ENCODE results near the gene PRKAG2. TPM values are rescaled to one million over a fixed set of nuclear protein-coding genes. Genes with fewer than 3 reads are reported as not detected.

The PRKAG2 gene
- total and polyA plus RNA-seq, 2 of the 13 experiments (the other 11 are each of a cell fraction or from before 2014, with no cell fraction given) = 0.90 to 1.3 TPM

GRCh38 chr7:151513133-151513532, 363.8 kb downstream of the PRKAG2 start (continued):
- TF ChIP-seq, protein P1, sequence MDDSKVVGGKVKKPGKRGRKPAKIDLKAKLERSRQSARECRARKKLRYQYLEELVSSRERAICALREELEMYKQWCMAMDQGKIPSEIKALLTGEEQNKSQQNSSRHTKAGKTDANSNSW (CRISPR knock-in tag; IDR thresholded peaks at IDR 0.05; ENCODE audit: borderline replicate concordance) = no peak
- TF ChIP-seq ZNF430 (CRISPR knock-in tag; IDR thresholded peaks at IDR 0.05) (no peak), ZNF691 (CRISPR knock-in tag; IDR thresholded peaks at IDR 0.05; ENCODE audit: borderline replicate concordance, low read depth) (no peak), MBD4 (IDR thresholded peaks at IDR 0.05; ENCODE audit: borderline replicate concordance, low read length) (no peak), FOXP1 (IDR thresholded peaks at IDR 0.05) (no peak), FOXP1 (CRISPR knock-in tag; IDR thresholded peaks at IDR 0.05) (no peak), ZNF674 (CRISPR knock-in tag; IDR thresholded peaks at IDR 0.05; ENCODE audit: low read depth) (no peak), ZNF367 (CRISPR knock-in tag; IDR thresholded peaks at IDR 0.05; ENCODE audit: borderline replicate concordance) (no peak), ZFP36 (IDR thresholded peaks at IDR 0.05; ENCODE audit: borderline replicate concordance, low read depth, low read length, partially characterized antibody) (no peak)

DNA sequence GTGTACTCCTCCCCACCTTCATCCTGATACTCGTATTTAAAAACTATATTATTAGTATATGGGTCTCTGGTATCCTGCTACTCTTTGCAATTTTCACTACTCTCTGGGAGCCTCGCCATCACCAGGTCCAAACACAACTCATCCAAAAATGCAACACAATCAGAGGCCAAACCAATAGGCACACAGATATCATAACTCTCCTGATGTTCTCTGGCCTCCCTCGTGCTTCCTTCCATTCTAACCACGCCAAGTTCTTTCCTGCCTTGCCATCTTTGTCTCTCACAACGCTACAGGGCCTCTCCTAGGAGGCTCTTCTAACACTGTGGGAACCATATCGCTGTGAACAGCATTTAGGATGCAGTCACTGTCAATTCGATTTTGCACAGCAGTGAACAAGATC, 364.6 kb downstream of the PRKAG2 start:
- Histone ChIP-seq H3K79me2 (ENCODE audit: insufficient read depth, low read length) (peaks cover 97% of the 10 kb centered on the region), H3K4me3 (replicated peaks in 1 of 3; ENCODE audit: insufficient read depth in 1 of 3, low read depth in 2 of 3, low read length in 3 of 3) (no peak overlapping the region), H3K27me3 (ENCODE audit: control insufficient read depth in 1 of 2, insufficient read depth in 2 of 2, low read length in 2 of 2) (no peaks in the 10 kb centered on the region), H4K20me1 (ENCODE audit: insufficient read depth, low read length) (peaks cover 71% of the 10 kb centered on the region), H3K9me3 (ENCODE audit: low read length) (no peaks in the 10 kb centered on the region), H3K36me3 (replicated peaks in 1 of 2; ENCODE audit: control insufficient read depth in 1 of 2, insufficient read depth in 2 of 2, low read length in 2 of 2) (no peaks in the 10 kb centered on the region; a peak in 1 of 5 replicates), H3K4me2 (ENCODE audit: low read depth, low read length) (no peak overlapping the region), H3K27ac (ENCODE audit: extremely low read length, insufficient read depth, low read length) (no peak overlapping the region), H2AFZ (ENCODE audit: low read length) (no peak overlapping the region), H3K9ac (ENCODE audit: insufficient read depth, low read depth, low read length) (no peak overlapping the region), H3K4me1 (ENCODE audit: insufficient read depth, low read length) (peaks cover 36% of the 10 kb centered on the region)
- BruUV-seq (replicated peaks) = no TSS peak
- intact Hi-C loops (cut with micrococcal nuclease; ENCODE audit: unreplicated experiment) (no loop called here), in situ Hi-C loops (cut with HindIII; ENCODE audit: extremely low pct_ligation_motif_present, low pct_unique_long_range_greater_than_20kb) (no loop called here)
- ChIA-PET POLR2A (no interaction called here), CTCF (ENCODE audit: low intra/inter-chr PET ratio, low total read pairs) (no interaction called here)
- no peak for FAIRE-seq
- no peak for DNase-seq (ENCODE audit: low spot score)
- no peak for ATAC-seq
- WGBS (ENCODE audit: low lambda C conversion rate) = 80% methylated on average over 7 of the region's 7 CpGs
- TF ChIP-seq GMEB1 (CRISPR knock-in tag; IDR thresholded peaks at IDR 0.05; ENCODE audit: borderline replicate concordance) = no peak
- TF ChIP-seq, protein P2, sequence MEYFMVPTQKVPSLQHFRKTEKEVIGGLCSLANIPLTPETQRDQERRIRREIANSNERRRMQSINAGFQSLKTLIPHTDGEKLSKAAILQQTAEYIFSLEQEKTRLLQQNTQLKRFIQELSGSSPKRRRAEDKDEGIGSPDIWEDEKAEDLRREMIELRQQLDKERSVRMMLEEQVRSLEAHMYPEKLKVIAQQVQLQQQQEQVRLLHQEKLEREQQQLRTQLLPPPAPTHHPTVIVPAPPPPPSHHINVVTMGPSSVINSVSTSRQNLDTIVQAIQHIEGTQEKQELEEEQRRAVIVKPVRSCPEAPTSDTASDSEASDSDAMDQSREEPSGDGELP (IDR thresholded peaks at IDR 0.05; ENCODE audit: borderline replicate concordance, low read depth) = no peak
- no peak for TF ChIP-seq ZNF878 (CRISPR knock-in tag; IDR thresholded peaks at IDR 0.05)
- TF ChIP-seq MLLT10 (CRISPR knock-in tag; IDR thresholded peaks at IDR 0.05) = no peak
- TF ChIP-seq, protein P3, sequence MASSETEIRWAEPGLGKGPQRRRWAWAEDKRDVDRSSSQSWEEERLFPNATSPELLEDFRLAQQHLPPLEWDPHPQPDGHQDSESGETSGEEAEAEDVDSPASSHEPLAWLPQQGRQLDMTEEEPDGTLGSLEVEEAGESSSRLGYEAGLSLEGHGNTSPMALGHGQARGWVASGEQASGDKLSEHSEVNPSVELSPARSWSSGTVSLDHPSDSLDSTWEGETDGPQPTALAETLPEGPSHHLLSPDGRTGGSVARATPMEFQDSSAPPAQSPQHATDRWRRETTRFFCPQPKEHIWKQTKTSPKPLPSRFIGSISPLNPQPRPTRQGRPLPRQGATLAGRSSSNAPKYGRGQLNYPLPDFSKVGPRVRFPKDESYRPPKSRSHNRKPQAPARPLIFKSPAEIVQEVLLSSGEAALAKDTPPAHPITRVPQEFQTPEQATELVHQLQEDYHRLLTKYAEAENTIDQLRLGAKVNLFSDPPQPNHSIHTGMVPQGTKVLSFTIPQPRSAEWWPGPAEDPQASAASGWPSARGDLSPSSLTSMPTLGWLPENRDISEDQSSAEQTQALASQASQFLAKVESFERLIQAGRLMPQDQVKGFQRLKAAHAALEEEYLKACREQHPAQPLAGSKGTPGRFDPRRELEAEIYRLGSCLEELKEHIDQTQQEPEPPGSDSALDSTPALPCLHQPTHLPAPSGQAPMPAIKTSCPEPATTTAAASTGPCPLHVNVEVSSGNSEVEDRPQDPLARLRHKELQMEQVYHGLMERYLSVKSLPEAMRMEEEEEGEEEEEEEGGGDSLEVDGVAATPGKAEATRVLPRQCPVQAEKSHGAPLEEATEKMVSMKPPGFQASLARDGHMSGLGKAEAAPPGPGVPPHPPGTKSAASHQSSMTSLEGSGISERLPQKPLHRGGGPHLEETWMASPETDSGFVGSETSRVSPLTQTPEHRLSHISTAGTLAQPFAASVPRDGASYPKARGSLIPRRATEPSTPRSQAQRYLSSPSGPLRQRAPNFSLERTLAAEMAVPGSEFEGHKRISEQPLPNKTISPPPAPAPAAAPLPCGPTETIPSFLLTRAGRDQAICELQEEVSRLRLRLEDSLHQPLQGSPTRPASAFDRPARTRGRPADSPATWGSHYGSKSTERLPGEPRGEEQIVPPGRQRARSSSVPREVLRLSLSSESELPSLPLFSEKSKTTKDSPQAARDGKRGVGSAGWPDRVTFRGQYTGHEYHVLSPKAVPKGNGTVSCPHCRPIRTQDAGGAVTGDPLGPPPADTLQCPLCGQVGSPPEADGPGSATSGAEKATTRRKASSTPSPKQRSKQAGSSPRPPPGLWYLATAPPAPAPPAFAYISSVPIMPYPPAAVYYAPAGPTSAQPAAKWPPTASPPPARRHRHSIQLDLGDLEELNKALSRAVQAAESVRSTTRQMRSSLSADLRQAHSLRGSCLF (CRISPR knock-in tag; IDR thresholded peaks at IDR 0.05; ENCODE audit: borderline replicate concordance) = no peak
- TF ChIP-seq NFE2 (CRISPR knock-in tag; IDR thresholded peaks at IDR 0.05) = no peak
